Left colon (tissue), 2 donors: ENCODE data around the gene DNAAF1. TPM values are rescaled to one million over a fixed set of nuclear protein-coding genes. Genes with fewer than 3 reads are reported as not detected.

ENCODE experiments used
- ATAC-seq: fragments of 200-7000 bp; cut with Tn5 transposase; one replicate; pipeline ENCODE4 v1.9.1; 2020; ENCODE audit warnings: mild to moderate bottlenecking, moderate library complexity
- DNase-seq, 2 donors: peaks; one replicate each; pipeline ENCODE4 v3.0.0-alpha.2; 2020
- intact Hi-C, 2 donors: fragments of 100-400 bp; cut with DNase I in 1 of 2; cut with micrococcal nuclease in 1 of 2; formaldehyde crosslinking; loops; one replicate each; pipeline versions ENCODE4 v1.11.2 to v1.14.0; 2022; cut with DNase I, micrococcal nuclease
- total RNA-seq, 2 donors: library from RNA; stranded (reverse); fragmentation: NEBNext Ultra II Directional; extraction: Animal tissue kit (Norgen Biotek cat#: 25700); gene quantifications; one replicate each; pipeline ENCODE4 v1.2.1, GENCODE V29; 2021
- donor health status: DM: no; HTN: no; CAD: no.
- donor health status: DM: yes; HTN: yes; CAD: no.

DNAAF1 gene
- total RNA-seq, 2 donors from 2014 or later = 0.09 to 0.34 TPM

GRCh38 chr16:84220851-84221250, 75.7 kb downstream of the DNAAF1 start:
- DNase-seq (no peak), ATAC-seq (no peak)
- intact Hi-C loops = no loop called here

GRCh38 chr16:84223456-84223855, 78.3 kb downstream of the DNAAF1 start:
- DNase-seq (no peak), ATAC-seq (no peak)
- intact Hi-C loops = no loop called here

- ATAC-seq = no peak
Measured at GRCh38 chr16:84224554-84224953, 79.4 kb downstream of the DNAAF1 start.

GRCh38 chr16:84225126-84225525, 80.0 kb downstream of the DNAAF1 start:
- ATAC-seq (no peak), DNase-seq (no peak)
- intact Hi-C loops = no loop called here

More at GRCh38 chr16:84224554-84224953, 79.4 kb downstream of the DNAAF1 start:
- intact Hi-C loops = no loop called here
- DNase-seq = no peak

- ATAC-seq (no peak), DNase-seq (no peak)
- intact Hi-C loops = no loop called here
Measured at GRCh38 chr16:84225571-84225970, 80.5 kb downstream of the DNAAF1 start.

- intact Hi-C loops = no loop called here
- DNase-seq (no peak), ATAC-seq (no peak)
Measured at GRCh38 chr16:84226026-84226425, 80.9 kb downstream of the DNAAF1 start.

Other genes with a start within 250 kb of the DNAAF1 start
- 1 to 10 TPM; 8.7 to 9.8 TPM for gene MLYCD, start 246.2 kb upstream of the DNAAF1 start, total RNA-seq
- 10 to 100 TPM; 14.5 to 14.7 TPM for gene OSGIN1, start 192.1 kb upstream of the DNAAF1 start, total RNA-seq
- gene NECAB2, start 177.1 kb upstream of the DNAAF1 start, total RNA-seq = 1 to 10 TPM in 1 of 2 donors, under 1 TPM in 1; 0.24 to 1.0 TPM
- not detected for gene SLC38A8, start 102.5 kb upstream of the DNAAF1 start, total RNA-seq
- 10 to 100 TPM; 68.5 to 73.8 TPM for gene MBTPS1, start 28.4 kb upstream of the DNAAF1 start, total RNA-seq
- gene HSDL1, start 131 bp upstream of the DNAAF1 start, total RNA-seq = 10 to 100 TPM; 11.5 to 13.2 TPM
- gene TAF1C, start 41.7 kb downstream of the DNAAF1 start, total RNA-seq = 10 to 100 TPM; 33.1 to 36.8 TPM
- gene ADAD2, start 45.8 kb downstream of the DNAAF1 start, total RNA-seq = under 1 TPM in 1 of 2 donors, not detected in 1; 0.14 TPM
- gene KCNG4, start 94.7 kb downstream of the DNAAF1 start, total RNA-seq = not detected
- gene WFDC1, start 149.6 kb downstream of the DNAAF1 start, total RNA-seq = 10 to 100 TPM in 1 of 2 donors, 1 to 10 TPM in 1; 4.3 to 12.3 TPM
- gene ATP2C2, start 223.2 kb downstream of the DNAAF1 start, total RNA-seq = 100 to 1,000 TPM; 188 to 253 TPM